ENCODE results near the gene NHLH1.

NHLH1 gene

DNA sequence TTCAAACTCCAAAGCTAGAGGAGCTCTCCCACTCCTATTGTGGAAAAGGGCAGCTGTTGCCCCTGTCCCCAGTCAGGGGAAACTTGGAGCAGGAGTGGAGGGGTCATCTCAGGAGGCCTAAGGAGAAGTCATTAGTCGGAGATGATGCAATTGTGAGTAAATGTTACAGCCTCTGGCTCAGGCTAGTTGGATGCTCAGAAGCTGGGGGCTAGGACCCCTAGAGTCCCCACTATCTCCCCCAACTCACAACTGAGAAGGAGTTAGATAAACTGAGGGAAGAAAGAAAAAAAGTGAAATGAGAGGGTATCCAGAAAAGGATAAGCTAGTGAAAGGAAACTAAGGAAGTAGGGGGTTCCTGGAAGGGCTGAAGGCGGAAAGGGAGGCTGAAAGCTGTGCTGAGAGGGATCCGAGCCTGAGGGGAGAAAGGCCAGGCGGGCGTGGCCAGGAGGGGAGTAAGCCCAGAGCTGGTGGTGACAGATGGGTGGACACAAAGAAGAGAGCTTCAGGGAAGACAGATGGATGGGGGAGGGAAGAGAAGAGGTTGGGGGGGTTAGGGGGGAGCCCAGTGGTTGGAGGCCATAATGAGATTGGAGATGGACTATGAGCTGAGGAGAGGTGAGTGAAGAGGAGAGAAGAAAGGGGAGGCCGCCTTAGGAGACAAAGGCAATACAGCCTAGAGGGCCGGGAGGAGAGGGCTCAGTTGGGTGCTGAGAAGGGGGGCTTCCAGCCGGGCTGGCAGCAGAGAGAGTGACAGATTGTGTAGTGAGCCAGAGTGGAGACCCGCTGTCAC lies 4.5 kb upstream of the NHLH1 start:
- TF ChIP-seq TAF1 (IDR thresholded peaks at IDR 0.05; ENCODE audit: borderline replicate concordance, insufficient read depth, low read length) = no peak
- no peak for TF ChIP-seq SIN3A (IDR thresholded peaks at IDR 0.05; ENCODE audit: borderline replicate concordance, insufficient read depth, low read length)
- TF ChIP-seq POLR2AphosphoS5 (IDR thresholded peaks at IDR 0.05; ENCODE audit: low read depth, low read length) = no peak
- TF ChIP-seq FOXP2 (optimal IDR thresholded peaks at IDR 0.05; ENCODE audit: borderline replicate concordance, extremely low read depth, extremely low read length, insufficient read depth) = no peak
- TF ChIP-seq, protein P1, sequence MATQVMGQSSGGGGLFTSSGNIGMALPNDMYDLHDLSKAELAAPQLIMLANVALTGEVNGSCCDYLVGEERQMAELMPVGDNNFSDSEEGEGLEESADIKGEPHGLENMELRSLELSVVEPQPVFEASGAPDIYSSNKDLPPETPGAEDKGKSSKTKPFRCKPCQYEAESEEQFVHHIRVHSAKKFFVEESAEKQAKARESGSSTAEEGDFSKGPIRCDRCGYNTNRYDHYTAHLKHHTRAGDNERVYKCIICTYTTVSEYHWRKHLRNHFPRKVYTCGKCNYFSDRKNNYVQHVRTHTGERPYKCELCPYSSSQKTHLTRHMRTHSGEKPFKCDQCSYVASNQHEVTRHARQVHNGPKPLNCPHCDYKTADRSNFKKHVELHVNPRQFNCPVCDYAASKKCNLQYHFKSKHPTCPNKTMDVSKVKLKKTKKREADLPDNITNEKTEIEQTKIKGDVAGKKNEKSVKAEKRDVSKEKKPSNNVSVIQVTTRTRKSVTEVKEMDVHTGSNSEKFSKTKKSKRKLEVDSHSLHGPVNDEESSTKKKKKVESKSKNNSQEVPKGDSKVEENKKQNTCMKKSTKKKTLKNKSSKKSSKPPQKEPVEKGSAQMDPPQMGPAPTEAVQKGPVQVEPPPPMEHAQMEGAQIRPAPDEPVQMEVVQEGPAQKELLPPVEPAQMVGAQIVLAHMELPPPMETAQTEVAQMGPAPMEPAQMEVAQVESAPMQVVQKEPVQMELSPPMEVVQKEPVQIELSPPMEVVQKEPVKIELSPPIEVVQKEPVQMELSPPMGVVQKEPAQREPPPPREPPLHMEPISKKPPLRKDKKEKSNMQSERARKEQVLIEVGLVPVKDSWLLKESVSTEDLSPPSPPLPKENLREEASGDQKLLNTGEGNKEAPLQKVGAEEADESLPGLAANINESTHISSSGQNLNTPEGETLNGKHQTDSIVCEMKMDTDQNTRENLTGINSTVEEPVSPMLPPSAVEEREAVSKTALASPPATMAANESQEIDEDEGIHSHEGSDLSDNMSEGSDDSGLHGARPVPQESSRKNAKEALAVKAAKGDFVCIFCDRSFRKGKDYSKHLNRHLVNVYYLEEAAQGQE (IDR thresholded peaks at IDR 0.05; ENCODE audit: insufficient read depth in 1 of 2, low read depth in 2 of 2, low read length in 2 of 2) = no peak

DNA sequence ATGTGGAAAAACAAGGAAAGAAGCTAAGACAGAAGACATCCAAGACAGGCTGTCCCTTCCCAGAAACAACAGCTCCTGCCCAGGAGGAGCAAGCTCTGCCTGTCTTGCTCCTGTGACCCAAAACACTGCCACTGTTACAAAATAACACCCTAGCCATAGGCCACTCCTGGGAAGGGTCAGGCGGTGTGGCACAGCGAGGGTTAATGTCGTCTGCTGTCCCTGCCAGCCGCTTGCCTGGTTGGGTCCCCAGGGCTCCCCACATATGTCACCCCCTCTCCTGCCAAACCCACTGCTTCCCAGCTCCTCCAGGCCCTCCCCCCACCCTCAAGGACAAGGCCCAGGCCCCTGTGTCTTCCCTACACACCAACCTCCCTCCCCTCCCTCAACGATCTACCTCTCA lies 3.9 kb upstream of the NHLH1 start:
- TF ChIP-seq, protein P1 (IDR thresholded peaks at IDR 0.05; ENCODE audit: insufficient read depth in 1 of 2, low read depth in 2 of 2, low read length in 2 of 2) = no peak
- no peak for TF ChIP-seq FOXP2 (optimal IDR thresholded peaks at IDR 0.05; ENCODE audit: borderline replicate concordance, extremely low read depth, extremely low read length, insufficient read depth)
- TF ChIP-seq TAF1 (IDR thresholded peaks at IDR 0.05; ENCODE audit: borderline replicate concordance, insufficient read depth, low read length) = no peak
- no peak for TF ChIP-seq SIN3A (IDR thresholded peaks at IDR 0.05; ENCODE audit: borderline replicate concordance, insufficient read depth, low read length)
- no peak for TF ChIP-seq POLR2AphosphoS5 (IDR thresholded peaks at IDR 0.05; ENCODE audit: low read depth, low read length)

- TF ChIP-seq POLR2AphosphoS5 (IDR thresholded peaks at IDR 0.05; ENCODE audit: low read depth, low read length) = no peak
- no peak for TF ChIP-seq FOXP2 (optimal IDR thresholded peaks at IDR 0.05; ENCODE audit: borderline replicate concordance, extremely low read depth, extremely low read length, insufficient read depth)
Measured at GRCh38 chr1:160363951-160364735, 2.7 kb upstream of the NHLH1 start.

- TF ChIP-seq, protein P1 (IDR thresholded peaks at IDR 0.05; ENCODE audit: insufficient read depth in 1 of 2, low read depth in 2 of 2, low read length in 2 of 2) = no peak
- TF ChIP-seq POLR2AphosphoS5 (IDR thresholded peaks at IDR 0.05; ENCODE audit: low read depth, low read length) (no peak), SIN3A (IDR thresholded peaks at IDR 0.05; ENCODE audit: borderline replicate concordance, insufficient read depth, low read length) (no peak), TAF1 (IDR thresholded peaks at IDR 0.05; ENCODE audit: borderline replicate concordance, insufficient read depth, low read length) (no peak), FOXP2 (optimal IDR thresholded peaks at IDR 0.05; ENCODE audit: borderline replicate concordance, extremely low read depth, extremely low read length, insufficient read depth) (no peak)
Measured at GRCh38 chr1:160365325-160365724, 1.5 kb upstream of the NHLH1 start.

DNA sequence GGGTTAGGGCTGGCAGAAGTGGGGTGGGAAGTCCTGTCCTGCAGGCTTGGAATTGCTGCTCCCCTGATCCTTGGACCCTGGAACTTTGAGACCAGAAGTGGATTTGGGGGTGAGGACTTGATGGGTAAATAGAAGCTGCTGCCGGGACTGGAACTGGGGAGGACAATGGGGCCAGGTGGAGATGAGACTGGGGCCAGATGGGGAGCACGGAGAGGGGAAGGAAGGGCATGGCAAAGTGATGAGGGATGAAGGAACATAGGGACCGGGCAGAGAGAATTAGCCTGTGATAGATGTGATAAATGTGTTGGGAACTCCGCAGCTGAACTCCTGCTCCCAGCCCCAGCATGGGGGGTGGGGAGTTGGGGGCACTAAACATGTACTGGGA lies 637 bp downstream of the NHLH1 start:
- no peak for TF ChIP-seq TAF1 (IDR thresholded peaks at IDR 0.05; ENCODE audit: borderline replicate concordance, insufficient read depth, low read length)
- TF ChIP-seq FOXP2 (optimal IDR thresholded peaks at IDR 0.05; ENCODE audit: borderline replicate concordance, extremely low read depth, extremely low read length, insufficient read depth) = no peak
- TF ChIP-seq, protein P1 (IDR thresholded peaks at IDR 0.05; ENCODE audit: insufficient read depth in 1 of 2, low read depth in 2 of 2, low read length in 2 of 2) = no peak
- no peak for TF ChIP-seq SIN3A (IDR thresholded peaks at IDR 0.05; ENCODE audit: borderline replicate concordance, insufficient read depth, low read length)
- no peak for TF ChIP-seq POLR2AphosphoS5 (IDR thresholded peaks at IDR 0.05; ENCODE audit: low read depth, low read length)
